ENCODE results near the gene IFIT1B.
"Not testable (repeated sequence)": the region's sequence is repeated elsewhere in the genome, so short reads cannot be mapped to it uniquely, and the experiment has no call there.

The IFIT1B gene

GRCh38 chr10:89348975-89349374, 28.9 kb upstream of the IFIT1B start:
- no peaks in the 10 kb centered on the region for H3K9me3 ChIP-seq (ENCODE audit: control insufficient read depth, insufficient read depth, low read depth, low read length)
- no peaks in the 10 kb centered on the region for H3K4me1 ChIP-seq (ENCODE audit: control insufficient read depth, insufficient read depth, low read length)
- TF ChIP-seq KLF9 (tag by site-specific recombination; IDR thresholded peaks at IDR 0.05; ENCODE audit: low read depth) (no peak), KLF17 (tag by site-specific recombination; IDR thresholded peaks at IDR 0.05) (no peak), ZBTB6 (tag by site-specific recombination; IDR thresholded peaks at IDR 0.05) (no peak), ZNF792 (tag by site-specific recombination; IDR thresholded peaks at IDR 0.05) (no peak), ZSCAN5A (tag by site-specific recombination; IDR thresholded peaks at IDR 0.05) (no peak), TRIM28 (IDR thresholded peaks at IDR 0.05; ENCODE audit: borderline replicate concordance, low read length) (no peak), ZNF660 (tag by site-specific recombination; IDR thresholded peaks at IDR 0.05) (no peak), PRDM4 (tag by site-specific recombination; IDR thresholded peaks at IDR 0.05) (no peak)
- H3K36me3 ChIP-seq (ENCODE audit: control insufficient read depth in 2 of 2, insufficient read depth in 1 of 2, low read length in 2 of 2): no peaks in the 10 kb centered on the region
- no peak overlapping the region for H3K4me3 ChIP-seq (ENCODE audit: low read depth, low read length)
- ChIA-PET CTCF (no interaction called here), POLR2A (no interaction called here)
- no peak overlapping the region for H3K27ac ChIP-seq (ENCODE audit: extremely low read depth, low read depth, low read length)

- H3K4me1 ChIP-seq (ENCODE audit: control insufficient read depth, insufficient read depth, low read length); CTCF ChIA-PET; H3K9me3 ChIP-seq (ENCODE audit: control insufficient read depth, insufficient read depth, low read depth, low read length); H3K36me3 ChIP-seq (ENCODE audit: control insufficient read depth in 2 of 2, insufficient read depth in 1 of 2, low read length in 2 of 2); H3K27ac ChIP-seq (ENCODE audit: extremely low read depth, low read depth, low read length); POLR2A ChIA-PET; H3K4me3 ChIP-seq (ENCODE audit: low read depth, low read length): not testable (repeated sequence)
- 0 out of 2 replicates have a peak, but pooled peaks have one; percentile 24 for TF ChIP-seq ZFHX2 (tag by site-specific recombination; conservative IDR thresholded peaks at IDR 0.05)
Observed at GRCh38 chr10:89350631-89351315, 27.1 kb upstream of the IFIT1B start.

- no peak overlapping the region for H3K27ac ChIP-seq (ENCODE audit: extremely low read depth, low read depth, low read length)
- H3K36me3 ChIP-seq (ENCODE audit: control insufficient read depth in 2 of 2, insufficient read depth in 1 of 2, low read length in 2 of 2): no peaks in the 10 kb centered on the region
- CTCF ChIA-PET: no interaction called here
- no peaks in the 10 kb centered on the region for H3K4me1 ChIP-seq (ENCODE audit: control insufficient read depth, insufficient read depth, low read length)
- no peaks in the 10 kb centered on the region for H3K9me3 ChIP-seq (ENCODE audit: control insufficient read depth, insufficient read depth, low read depth, low read length)
- POLR2A ChIA-PET: no interaction called here
- H3K4me3 ChIP-seq (ENCODE audit: low read depth, low read length): no peak overlapping the region
- TF ChIP-seq ZNF623 (tag by site-specific recombination; IDR thresholded peaks at IDR 0.05) (no peak), ZNF114 (tag by site-specific recombination; IDR thresholded peaks at IDR 0.05) (no peak), ZNF214 (tag by site-specific recombination; IDR thresholded peaks at IDR 0.05; ENCODE audit: borderline replicate concordance) (no peak), GLI2 (tag by site-specific recombination; IDR thresholded peaks at IDR 0.05; ENCODE audit: borderline replicate concordance, low read depth) (no peak), ZNF549 (tag by site-specific recombination; IDR thresholded peaks at IDR 0.05) (no peak), BCL11A (tag by site-specific recombination; IDR thresholded peaks at IDR 0.05; ENCODE audit: low read depth) (no peak), ZNF837 (tag by site-specific recombination; IDR thresholded peaks at IDR 0.05) (no peak), MEIS1 (CRISPR knock-in tag; IDR thresholded peaks at IDR 0.05; ENCODE audit: borderline replicate concordance) (no peak), ZNF398 (tag by site-specific recombination; IDR thresholded peaks at IDR 0.05) (no peak), KLF16 (tag by site-specific recombination; IDR thresholded peaks at IDR 0.05) (no peak), ZNF175 (tag by site-specific recombination; IDR thresholded peaks at IDR 0.05) (no peak), ZNF48 (tag by site-specific recombination; IDR thresholded peaks at IDR 0.05) (no peak), KLF8 (tag by site-specific recombination; IDR thresholded peaks at IDR 0.05) (no peak), ZNF184 (tag by site-specific recombination; IDR thresholded peaks at IDR 0.05) (no peak), HOXD13 (CRISPR knock-in tag; IDR thresholded peaks at IDR 0.05; ENCODE audit: borderline replicate concordance) (no peak), ZNF211 (tag by site-specific recombination; IDR thresholded peaks at IDR 0.05; ENCODE audit: low read depth) (no peak), OSR2 (tag by site-specific recombination; IDR thresholded peaks at IDR 0.05) (no peak)
Observed at GRCh38 chr10:89351412-89351779, 26.5 kb upstream of the IFIT1B start.
